ENCODE results near the gene TTLL11. TPM values are rescaled to one million over a fixed set of nuclear protein-coding genes. Genes with fewer than 3 reads are reported as not detected.
"Not testable (repeated sequence)": the region's sequence is repeated elsewhere in the genome, so short reads cannot be mapped to it uniquely, and the experiment has no call there.

The TTLL11 gene
- total RNA-seq, 6 donors from 2014 or later, result 6.8 to 18.9 (median 12.9) TPM

DNA sequence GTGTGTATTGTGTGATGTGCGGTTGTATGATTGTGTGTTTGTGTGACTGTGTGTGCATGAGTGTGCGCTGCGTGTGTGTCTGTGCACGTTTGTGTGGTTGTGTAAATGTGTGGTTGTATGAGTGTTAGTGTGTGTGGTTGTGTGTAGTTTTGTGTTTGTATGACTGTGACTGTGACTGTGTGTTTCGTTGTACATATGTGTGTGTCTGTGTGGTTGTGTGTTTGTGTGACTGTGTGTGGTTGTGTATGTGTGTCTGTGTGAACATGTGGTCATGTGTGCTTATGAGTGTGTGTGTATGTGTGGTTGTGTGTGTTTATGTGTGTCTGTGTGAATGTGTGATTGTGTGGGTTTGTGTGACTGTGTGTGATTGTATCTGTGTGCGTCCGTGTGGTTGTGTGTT lies 197.8 kb downstream of the TTLL11 start:
- peaks cover 0 to 4% (median 0%) of the 10 kb centered on the region in 4 donors for H3K9me3 ChIP-seq
- H3K4me3 ChIP-seq, result no peak overlapping the region
- no peaks in the 10 kb centered on the region for H3K4me1 ChIP-seq
- DNase-seq (no peak), ATAC-seq (ENCODE audit: low FRiP score in 2 of 2) (no peak)
- H3K27ac ChIP-seq, result no peak overlapping the region
- TF ChIP-seq POLR2AphosphoS5 (IDR thresholded peaks at IDR 0.05) (no peak), POLR2A (IDR thresholded peaks at IDR 0.05) (no peak), EP300 (IDR thresholded peaks at IDR 0.05) (no peak)
- TF ChIP-seq, protein P1, sequence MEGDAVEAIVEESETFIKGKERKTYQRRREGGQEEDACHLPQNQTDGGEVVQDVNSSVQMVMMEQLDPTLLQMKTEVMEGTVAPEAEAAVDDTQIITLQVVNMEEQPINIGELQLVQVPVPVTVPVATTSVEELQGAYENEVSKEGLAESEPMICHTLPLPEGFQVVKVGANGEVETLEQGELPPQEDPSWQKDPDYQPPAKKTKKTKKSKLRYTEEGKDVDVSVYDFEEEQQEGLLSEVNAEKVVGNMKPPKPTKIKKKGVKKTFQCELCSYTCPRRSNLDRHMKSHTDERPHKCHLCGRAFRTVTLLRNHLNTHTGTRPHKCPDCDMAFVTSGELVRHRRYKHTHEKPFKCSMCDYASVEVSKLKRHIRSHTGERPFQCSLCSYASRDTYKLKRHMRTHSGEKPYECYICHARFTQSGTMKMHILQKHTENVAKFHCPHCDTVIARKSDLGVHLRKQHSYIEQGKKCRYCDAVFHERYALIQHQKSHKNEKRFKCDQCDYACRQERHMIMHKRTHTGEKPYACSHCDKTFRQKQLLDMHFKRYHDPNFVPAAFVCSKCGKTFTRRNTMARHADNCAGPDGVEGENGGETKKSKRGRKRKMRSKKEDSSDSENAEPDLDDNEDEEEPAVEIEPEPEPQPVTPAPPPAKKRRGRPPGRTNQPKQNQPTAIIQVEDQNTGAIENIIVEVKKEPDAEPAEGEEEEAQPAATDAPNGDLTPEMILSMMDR (IDR thresholded peaks at IDR 0.05), result no peak
- WGBS, 2 donors, result 47 to 86% methylated on average over 7 of the region's 7 CpGs
- H3K36me3 ChIP-seq, result no peaks in the 10 kb centered on the region
- no peaks in the 10 kb centered on the region for H3K27me3 ChIP-seq

DNA sequence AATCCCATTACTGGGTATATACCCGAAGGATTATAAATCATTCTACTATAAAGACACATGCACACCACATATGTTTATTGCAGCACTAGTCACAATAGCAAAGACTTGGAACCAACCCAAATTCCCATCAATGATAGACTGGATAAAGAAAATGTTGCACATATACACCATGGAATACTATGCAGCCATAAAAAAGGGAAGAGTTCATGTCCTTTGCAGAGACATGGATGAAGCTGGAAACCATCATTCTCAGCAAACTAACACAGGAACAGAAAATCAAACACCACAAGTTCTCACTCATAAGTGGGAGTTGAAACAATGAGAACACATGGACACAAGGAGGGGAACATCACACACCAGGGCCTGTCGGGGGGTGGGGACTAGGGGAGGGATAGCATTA lies 198.7 kb downstream of the TTLL11 start:
- WGBS, 2 donors, result 45 to 75% methylated on average over 2 of the region's 2 CpGs
- DNase-seq; H3K9me3 ChIP-seq; H3K36me3 ChIP-seq; H3K27me3 ChIP-seq; H3K4me3 ChIP-seq; ATAC-seq (ENCODE audit: low FRiP score in 2 of 2); H3K27ac ChIP-seq; H3K4me1 ChIP-seq: not testable (repeated sequence)

- Histone ChIP-seq H3K9me3 (no peaks in the 10 kb centered on the region), H3K36me3 (no peaks in the 10 kb centered on the region), H3K27me3 (no peaks in the 10 kb centered on the region), H3K4me3 (no peak overlapping the region), H3K27ac (no peak overlapping the region), H3K4me1 (no peaks in the 10 kb centered on the region)
- TF ChIP-seq POLR2A (IDR thresholded peaks at IDR 0.05), result no peak
- no peak for TF ChIP-seq POLR2AphosphoS5 (IDR thresholded peaks at IDR 0.05)
- TF ChIP-seq, protein P1 (IDR thresholded peaks at IDR 0.05), result no peak
- TF ChIP-seq EP300 (IDR thresholded peaks at IDR 0.05), result no peak
- DNase-seq (no peak), ATAC-seq (ENCODE audit: low FRiP score in 2 of 2) (no peak)
- 84 to 90% methylated on average over 3 of the region's 3 CpGs for WGBS, 2 donors
Measured at GRCh38 chr9:121893786-121894185, 199.3 kb downstream of the TTLL11 start.

DNA sequence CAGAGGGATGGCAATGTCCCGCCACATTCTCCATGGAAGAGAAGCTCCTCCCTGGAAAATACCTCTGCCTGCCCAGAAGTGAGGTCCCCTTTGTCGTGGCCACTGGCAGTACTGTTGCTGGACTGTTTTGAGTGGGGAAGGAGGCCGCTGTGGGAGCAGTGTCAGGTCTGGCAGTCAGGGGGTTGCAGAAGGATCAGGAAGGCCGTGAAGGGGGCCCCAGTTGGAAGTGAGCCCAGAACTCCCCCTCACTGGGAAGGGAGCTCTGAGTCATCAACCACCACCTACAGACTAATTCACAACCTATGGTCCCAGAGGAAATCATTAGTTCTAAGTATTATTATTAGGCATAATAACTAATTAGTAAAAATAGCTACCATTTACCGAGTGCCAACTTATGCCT lies 200.4 kb downstream of the TTLL11 start:
- TF ChIP-seq, protein P1 (IDR thresholded peaks at IDR 0.05), result no peak
- TF ChIP-seq POLR2A (IDR thresholded peaks at IDR 0.05), result no peak
- TF ChIP-seq POLR2AphosphoS5 (IDR thresholded peaks at IDR 0.05), result no peak
- no peak for TF ChIP-seq EP300 (IDR thresholded peaks at IDR 0.05)
- ATAC-seq (ENCODE audit: low FRiP score in 2 of 2) (no peak), DNase-seq (no peak)
- H3K4me1 ChIP-seq, result no peaks in the 10 kb centered on the region
- H3K27ac ChIP-seq, result no peak overlapping the region
- H3K27me3 ChIP-seq, result no peaks in the 10 kb centered on the region
- H3K4me3 ChIP-seq, result no peak overlapping the region
- H3K36me3 ChIP-seq, result no peaks in the 10 kb centered on the region
- WGBS, 2 donors, result 92 to 96% methylated on average over 5 of the region's 5 CpGs
- H3K9me3 ChIP-seq, result no peaks in the 10 kb centered on the region

GRCh38 chr9:121890746-121891145 lies 202.4 kb downstream of the TTLL11 start:
- no peaks in the 10 kb centered on the region for H3K9me3 ChIP-seq
- no peaks in the 10 kb centered on the region for H3K36me3 ChIP-seq
- DNase-seq (no peak), ATAC-seq (ENCODE audit: low FRiP score in 2 of 2) (no peak)
- WGBS, 2 donors, result 82 to 95% methylated on average over 2 of the region's 2 CpGs
- H3K4me1 ChIP-seq, result no peaks in the 10 kb centered on the region
- no peak overlapping the region for H3K27ac ChIP-seq
- no peaks in the 10 kb centered on the region for H3K27me3 ChIP-seq
- no peak overlapping the region for H3K4me3 ChIP-seq
- TF ChIP-seq POLR2A (IDR thresholded peaks at IDR 0.05), result no peak
- TF ChIP-seq, protein P1 (IDR thresholded peaks at IDR 0.05), result no peak
- TF ChIP-seq EP300 (IDR thresholded peaks at IDR 0.05), result no peak
- TF ChIP-seq POLR2AphosphoS5 (IDR thresholded peaks at IDR 0.05), result no peak

Measured in upper lobe of left lung (tissue), 6 donors.